Bronchial epithelial cell (primary cell): ENCODE results near the gene VCL. TPM values are rescaled to one million over a fixed set of nuclear protein-coding genes. Genes with fewer than 3 reads are reported as not detected.

Experiments used
- DNase-seq: peaks from one replicate; pipeline ENCODE4 v3.0.0-alpha.2; 2010; ENCODE audit warnings: low read depth
- FAIRE-seq: peaks from 2 replicates; lab custom pipeline; 2011; peaks lifted over from hg19 to GRCh38; lab: Jason Lieb, UNC
- H3K27me3 ChIP-seq: 2 replicates; pipeline ENCODE4 v1.5.1; 2011; ENCODE audit warnings: low read length; ENCODE audit not compliant: control insufficient read depth, insufficient read depth
- H3K36me3 ChIP-seq: 2 replicates; pipeline ENCODE4 v1.5.1; 2011; ENCODE audit warnings: low read length; ENCODE audit not compliant: control insufficient read depth, insufficient read depth
- H3K4me3 ChIP-seq: 2 replicates; pipeline ENCODE4 v1.5.1; 2011; ENCODE audit warnings: mild to moderate bottlenecking, low read depth, low read length, control low read depth
- CTCF ChIP-seq: IDR thresholded peaks from 2 replicates; pipeline ENCODE4 v1.5.1; 2011; ENCODE audit warnings: mild to moderate bottlenecking, moderate library complexity, low read length, control low read depth, inconsistent platforms; ENCODE audit not compliant: insufficient read depth, severe bottlenecking
- total RNA-seq: library from RNA; depleted of rRNA; stranded (reverse); fragments of >200 nt; gene quantifications from 2 replicates; pipeline ENCODE4 v1.2.1, GENCODE V29; 2014

Gene VCL
- total RNA-seq, 1 donor from 2014 or later, result 40.8 TPM

GRCh38 chr10:74044419-74044818 is 46.5 kb downstream of the VCL start:
- no peak for TF ChIP-seq CTCF
- Histone ChIP-seq H3K36me3 (no peaks in the 10 kb centered on the region), H3K4me3 (no peak overlapping the region), H3K27me3 (no peaks in the 10 kb centered on the region)
- no peak for DNase-seq
- FAIRE-seq, result no peak

GRCh38 chr10:74047304-74047703 is 49.4 kb downstream of the VCL start:
- Histone ChIP-seq H3K4me3 (no peak overlapping the region), H3K27me3 (no peaks in the 10 kb centered on the region), H3K36me3 (no peaks in the 10 kb centered on the region)
- FAIRE-seq (no peak), DNase-seq (no peak)
- no peak for TF ChIP-seq CTCF

GRCh38 chr10:74047871-74048270 is 50.0 kb downstream of the VCL start:
- Histone ChIP-seq H3K27me3 (no peaks in the 10 kb centered on the region), H3K4me3 (no peak overlapping the region), H3K36me3 (no peaks in the 10 kb centered on the region)
- DNase-seq (no peak), FAIRE-seq (no peak)
- no peak for TF ChIP-seq CTCF

- no peak for TF ChIP-seq CTCF
Measured at GRCh38 chr10:74048433-74048832, 50.5 kb downstream of the VCL start.

GRCh38 chr10:74049955-74050354 is 52.0 kb downstream of the VCL start:
- no peak for TF ChIP-seq CTCF
- FAIRE-seq, result no peak
- Histone ChIP-seq H3K27me3 (no peaks in the 10 kb centered on the region), H3K4me3 (no peak overlapping the region), H3K36me3 (no peaks in the 10 kb centered on the region)
- no peak for DNase-seq

More at GRCh38 chr10:74048433-74048832, 50.5 kb downstream of the VCL start:
- FAIRE-seq, result no peak
- no peaks in the 10 kb centered on the region for H3K27me3 ChIP-seq
- no peaks in the 10 kb centered on the region for H3K36me3 ChIP-seq
- no peak for DNase-seq
- no peak overlapping the region for H3K4me3 ChIP-seq

- TF ChIP-seq CTCF, result no peak
- DNase-seq (no peak), FAIRE-seq (no peak)
- Histone ChIP-seq H3K4me3 (no peak overlapping the region), H3K36me3 (no peaks in the 10 kb centered on the region), H3K27me3 (no peaks in the 10 kb centered on the region)
Measured at GRCh38 chr10:74050653-74051052, 52.7 kb downstream of the VCL start.
